Muscle of leg (tissue), 11 donors: ENCODE data around the gene PAX8. TPM values are rescaled to one million over a fixed set of nuclear protein-coding genes. Genes with fewer than 3 reads are reported as not detected.

Source experiments
- DNase-seq: peaks from one replicate; pipeline ENCODE4 v3.0.0; 2013
- H3K27ac ChIP-seq: one replicate; pipeline ENCODE4 v1.5.1; 2013; ENCODE audit warnings: mild to moderate bottlenecking, low read length, control low read depth
- H3K27me3 ChIP-seq: one replicate; pipeline ENCODE4 v1.6.1; 2013; ENCODE audit warnings: low read length; ENCODE audit not compliant: control insufficient read depth, insufficient read depth
- H3K36me3 ChIP-seq: one replicate; pipeline ENCODE4 v1.6.1; 2013; ENCODE audit warnings: low read length; ENCODE audit not compliant: control insufficient read depth, insufficient read depth
- H3K4me1 ChIP-seq: one replicate; pipeline ENCODE4 v1.6.1; 2013; ENCODE audit warnings: low read length; ENCODE audit not compliant: control insufficient read depth, insufficient read depth
- H3K4me3 ChIP-seq: one replicate; pipeline ENCODE4 v1.5.1; 2013; ENCODE audit warnings: low read length, control low read depth
- H3K9me3 ChIP-seq: replicated peaks from 2 replicates; pipeline ENCODE4 v1.6.1; 2013; ENCODE audit warnings: low read depth, low read length; ENCODE audit not compliant: control insufficient read depth
- WGBS: methylation state at CpG from one replicate; pipeline ENCODE4 v1.1.5; 2013; ENCODE audit warnings: missing lambda C conversion rate; ENCODE audit not compliant: insufficient coverage; 5-methylcytosine and 5-hydroxymethylcytosine counted together
- polyA plus RNA-seq, 8 donors: library from polyadenylated mRNA; unstranded; fragments of 120-200 nt; gene quantifications; one replicate each; pipeline versions ENCODE4 v1.2.1 to v1.2.3, GENCODE V29; 2013; ENCODE audit warnings: inconsistent platforms in 1 of 8, low replicate concordance in 1 of 8; ENCODE audit not compliant: insufficient read length in 8 of 8, insufficient read depth in 1 of 8
- total RNA-seq: library from RNA; stranded (reverse); fragments of 120-200 nt; gene quantifications from one replicate; pipeline ENCODE4 v1.2.4, GENCODE V29; 2013

The PAX8 gene
- total and polyA plus RNA-seq, 9 donors: 0.02 to 11.3 (median 2.5) TPM

- Histone ChIP-seq H3K9me3 (no peaks in the 10 kb centered on the region), H3K27ac (no peak overlapping the region), H3K4me3 (no peak overlapping the region), H3K4me1 (peaks cover 3% of the 10 kb centered on the region), H3K36me3 (no peaks in the 10 kb centered on the region), H3K27me3 (no peaks in the 10 kb centered on the region)
- DNase-seq: no peak
- 93% methylated on average over 8 of the region's 8 CpGs for WGBS
Observed at GRCh38 chr2:113169002-113169530, 109.7 kb downstream of the PAX8 start.

- Histone ChIP-seq H3K4me1 (peaks cover 3% of the 10 kb centered on the region), H3K9me3 (no peaks in the 10 kb centered on the region), H3K27me3 (no peaks in the 10 kb centered on the region), H3K4me3 (no peak overlapping the region), H3K27ac (no peak overlapping the region), H3K36me3 (no peaks in the 10 kb centered on the region)
- 62% methylated on average over 3 of the region's 6 CpGs for WGBS
- DNase-seq: no peak
Observed at GRCh38 chr2:113167962-113168340, 110.8 kb downstream of the PAX8 start.

GRCh38 chr2:113167115-113167932 is 111.4 kb downstream of the PAX8 start:
- Histone ChIP-seq H3K4me1 (peaks cover 3% of the 10 kb centered on the region), H3K27me3 (no peaks in the 10 kb centered on the region), H3K4me3 (no peak overlapping the region), H3K9me3 (no peaks in the 10 kb centered on the region), H3K36me3 (no peaks in the 10 kb centered on the region), H3K27ac (no peak overlapping the region)
- WGBS: 42% methylated on average over 5 of the region's 12 CpGs
- no peak for DNase-seq

- no peak for DNase-seq
- H3K4me1 ChIP-seq: peaks cover 3% of the 10 kb centered on the region
- H3K27ac ChIP-seq: no peak overlapping the region
- no peaks in the 10 kb centered on the region for H3K36me3 ChIP-seq
- H3K4me3 ChIP-seq: no peak overlapping the region
- no peaks in the 10 kb centered on the region for H3K27me3 ChIP-seq
- H3K9me3 ChIP-seq: no peaks in the 10 kb centered on the region
- 80% methylated on average over 1 of the region's 7 CpGs for WGBS
Observed at GRCh38 chr2:113166187-113166645, 112.5 kb downstream of the PAX8 start.

Other genes with a start within 250 kb of the PAX8 start
- not detected for gene IL36B, start 226.1 kb downstream of the PAX8 start, total RNA-seq
- gene IL36B, start 226.1 kb downstream of the PAX8 start, polyA plus RNA-seq: not detected
- gene IL36RN, start 219.7 kb downstream of the PAX8 start, total RNA-seq: not detected
- gene IL36RN, start 219.7 kb downstream of the PAX8 start, polyA plus RNA-seq: 1 to 10 TPM in 1 of 8 donors, under 1 TPM in 1, not detected in 6; 0.16 to 5.0 TPM
- not detected for gene IL1F10, start 211.0 kb downstream of the PAX8 start, total RNA-seq
- gene IL1F10, start 211.0 kb downstream of the PAX8 start, polyA plus RNA-seq: not detected
- gene IL1RN, start 151.3 kb downstream of the PAX8 start, total RNA-seq: 0.22 TPM
- 1 to 10 TPM in 2 of 8 donors, under 1 TPM in 6; 0.28 to 4.0 (median 0.61) TPM for gene IL1RN, start 151.3 kb downstream of the PAX8 start, polyA plus RNA-seq
- 1.6 TPM for gene PSD4, start 105.0 kb downstream of the PAX8 start, total RNA-seq
- 1 to 10 TPM in 7 of 8 donors, under 1 TPM in 1; 0.95 to 3.2 (median 1.9) TPM for gene PSD4, start 105.0 kb downstream of the PAX8 start, polyA plus RNA-seq
- 35.2 TPM for gene ZNG1B, start 158.8 kb upstream of the PAX8 start, total RNA-seq
- gene ZNG1B, start 158.8 kb upstream of the PAX8 start, polyA plus RNA-seq: 10 to 100 TPM; 31.6 to 50.8 (median 39.6) TPM
- 0.13 TPM for gene FOXD4L1, start 219.7 kb upstream of the PAX8 start, total RNA-seq
- gene FOXD4L1, start 219.7 kb upstream of the PAX8 start, polyA plus RNA-seq: 1 to 10 TPM; 1.9 to 7.0 (median 3.2) TPM